Endothelial cell of umbilical vein (primary cell): Measurements from ENCODE around the gene CBL.

Experiments
- CTCF ChIP-seq, 2 donors: IDR thresholded peaks; 1 replicate in 1 of 2; 2 replicates in 1 of 2; pipeline ENCODE4 v1.5.1; 2011; ENCODE audit warnings: low read length in 2 of 2, mild to moderate bottlenecking in 2 of 2, moderate library complexity in 2 of 2, control low read depth in 1 of 2, inconsistent platforms in 1 of 2, low read depth in 1 of 2; ENCODE audit not compliant: insufficient read depth in 1 of 2; ENCODE audit errors: extremely low read depth in 1 of 2
- EZH2 ChIP-seq: IDR thresholded peaks from 2 replicates; pipeline ENCODE4 v1.6.1; 2012; ENCODE audit warnings: borderline replicate concordance, low read depth, mild to moderate bottlenecking, moderate library complexity, low read length, inconsistent platforms; ENCODE audit not compliant: severe bottlenecking
- GATA2 ChIP-seq: IDR thresholded peaks from 2 replicates; pipeline ENCODE4 v1.7.0; 2011; ENCODE audit warnings: low read depth, mild to moderate bottlenecking, moderate library complexity, mixed read lengths, low read length; ENCODE audit not compliant: insufficient read length, insufficient read depth
- JUN ChIP-seq: IDR thresholded peaks from 2 replicates; pipeline ENCODE4 v1.6.1; 2011; ENCODE audit warnings: borderline replicate concordance, low read depth; ENCODE audit not compliant: insufficient read length, insufficient read depth
- MYC ChIP-seq: IDR thresholded peaks from one replicate; pipeline ENCODE4 v1.6.1; 2011; ENCODE audit warnings: mild to moderate bottlenecking, low read depth, low read length
- POLR2A ChIP-seq: IDR thresholded peaks from 2 replicates; pipeline ENCODE4 v1.6.1; 2012; ENCODE audit warnings: low read depth, mild to moderate bottlenecking, control low read depth, low read length
- POLR2AphosphoS5 ChIP-seq: IDR thresholded peaks from 2 replicates; pipeline ENCODE4 v1.6.1; 2012; ENCODE audit warnings: low read depth, mild to moderate bottlenecking, control low read depth, low read length, moderate library complexity; ENCODE audit not compliant: insufficient read depth

- TF ChIP-seq EZH2 (no peak), CTCF (IDR thresholded peaks at IDR 0.05; ENCODE audit: extremely low read depth in 1 of 2, insufficient read depth in 1 of 2, low read depth in 1 of 2, low read length in 2 of 2) (no peak), POLR2AphosphoS5 (no peak), POLR2A (no peak), JUN (no peak), MYC (no peak), GATA2 (no peak)
Measured at GRCh38 chr11:119188067-119188466, 18.1 kb upstream of the CBL start.
